AG10803 (cell line): ENCODE results near the gene AKT1S1.
"Not testable (repeated sequence)": the region's sequence is repeated elsewhere in the genome, so short reads cannot be mapped to it uniquely, and the experiment has no call there.

Experiments
- DNase-seq: peaks from one replicate; pipeline ENCODE4 v3.0.0; 2010; ENCODE audit warnings: low read depth
- H3K4me3 ChIP-seq: 2 replicates; pipeline ENCODE4 v1.5.1; 2011; ENCODE audit warnings: mild to moderate bottlenecking, low read length, control low read depth
- CTCF ChIP-seq: conservative IDR thresholded peaks from 2 replicates; pipeline ENCODE4 v1.5.1; 2011; ENCODE audit warnings: mild to moderate bottlenecking, low read length, control low read depth, inconsistent platforms

Gene AKT1S1

GRCh38 chr19:49877020-49877878, at the start of gene AKT1S1, which contains the start of gene TBC1D17:
Gene AKT1S1 (minus strand): TSS chr19:49877355. CDS start chr19:49873295, 4,060 bp downstream.
Gene TBC1D17 (plus strand): TSS chr19:49877702. CDS start chr19:49877724, 22 bp downstream.
- no peak for TF ChIP-seq CTCF
- H3K4me3 ChIP-seq, result peak within 1 kb of the TSS; percentile 100
- DNase-seq, result peak; percentile 100

GRCh38 chr19:49926515-49926914, 49.4 kb upstream of the AKT1S1 start:
- H3K4me3 ChIP-seq, result no peak overlapping the region
- DNase-seq, result no peak
- no peak for TF ChIP-seq CTCF

GRCh38 chr19:49925486-49925885, 48.3 kb upstream of the AKT1S1 start:
- DNase-seq, result no peak
- H3K4me3 ChIP-seq, result no peak overlapping the region
- no peak for TF ChIP-seq CTCF

GRCh38 chr19:49924881-49925210, 47.7 kb upstream of the AKT1S1 start:
- not testable (repeated sequence) for DNase-seq, H3K4me3 ChIP-seq

- DNase-seq, result peak; percentile 41
- no peak for TF ChIP-seq CTCF
- no peak overlapping the region for H3K4me3 ChIP-seq
Observed at GRCh38 chr19:49924004-49924880, 47.1 kb upstream of the AKT1S1 start.

GRCh38 chr19:49923055-49924003, 46.2 kb upstream of the AKT1S1 start:
- no peak for TF ChIP-seq CTCF
- no peak overlapping the region for H3K4me3 ChIP-seq
- DNase-seq, result no peak
